CD4-positive, alpha-beta T cell (primary cell): ENCODE results near the gene TP53I13. TPM values are rescaled to one million over a fixed set of nuclear protein-coding genes. Genes with fewer than 3 reads are reported as not detected.

ENCODE experiments used
- ATAC-seq: fragments of 200-7000 bp; cut with Tn5 transposase; one replicate; pipeline ENCODE4 v1.10.0; 2022; ENCODE audit warnings: mild to moderate bottlenecking; ENCODE audit not compliant: poor library complexity
- CTCF ChIA-PET: fragments of 350-600 bp; sonication (Branson Sonifier 250); formaldehyde crosslinking; loops from one replicate; lab custom pipeline; 2021; ENCODE audit warnings: antibody characterized with exemption, inconsistent platforms; lab: Charles Lee
- POLR2A ChIA-PET: fragments of 350-600 bp; sonication (Branson Sonifier 250); formaldehyde crosslinking; loops from one replicate; lab custom pipeline; 2021; ENCODE audit warnings: antibody characterized with exemption, inconsistent platforms; lab: Charles Lee
- DNase-seq, 14 experiments: peaks; one replicate each; pipeline ENCODE4 v3.0.0-alpha.2; 2013 to 2020; ENCODE audit warnings: mixed read lengths in 2 of 14
- H3K27ac ChIP-seq, 2 donors: one replicate each; pipeline versions ENCODE4 v1.5.1 to v1.7.0; 2013; ENCODE audit warnings: low read length in 2 of 2, low read depth in 1 of 2, mild to moderate bottlenecking in 1 of 2
- H3K27me3 ChIP-seq, 2 experiments: 1 replicate in 1 of 2; 2 replicates in 1 of 2; pipeline versions ENCODE4 v1.6.1 to v1.7.0; 2013; ENCODE audit warnings: low read length in 2 of 2, control low read depth in 1 of 2, mild to moderate bottlenecking in 1 of 2, moderate library complexity in 1 of 2; ENCODE audit not compliant: insufficient read depth in 2 of 2, control insufficient read depth in 1 of 2
- H3K36me3 ChIP-seq: one replicate; pipeline ENCODE4 v1.6.1; 2013; ENCODE audit warnings: low read length, control low read depth; ENCODE audit not compliant: insufficient read depth
- H3K4me1 ChIP-seq: one replicate; pipeline ENCODE4 v1.6.1; 2013; ENCODE audit warnings: low read length, control low read depth; ENCODE audit not compliant: insufficient read depth
- H3K4me3 ChIP-seq: one replicate; pipeline ENCODE4 v1.5.1; 2013; ENCODE audit warnings: mild to moderate bottlenecking, low read length, moderate library complexity
- H3K9me3 ChIP-seq, 2 experiments: 1 replicate in 1 of 2; 2 replicates in 1 of 2; pipeline versions ENCODE4 v1.6.1 to v1.7.0; 2013; ENCODE audit warnings: low read length in 2 of 2, mild to moderate bottlenecking in 2 of 2, control low read depth in 1 of 2, moderate library complexity in 1 of 2; ENCODE audit not compliant: control insufficient read depth in 1 of 2, insufficient read depth in 1 of 2
- H3K27ac Mint-ChIP-seq: one replicate; pipeline ENCODE4 v1.8.0; 2020; ENCODE audit warnings: mixed read lengths
- H3K27me3 Mint-ChIP-seq: one replicate; pipeline ENCODE4 v1.8.0; 2021; ENCODE audit warnings: mixed read lengths
- H3K36me3 Mint-ChIP-seq: one replicate; pipeline ENCODE4 v1.8.0; 2021; ENCODE audit warnings: low read depth, mixed read lengths
- H3K4me1 Mint-ChIP-seq: one replicate; pipeline ENCODE4 v1.8.0; 2021; ENCODE audit warnings: low read depth, mixed read lengths
- H3K4me3 Mint-ChIP-seq: one replicate; pipeline ENCODE4 v1.8.0; 2020; ENCODE audit warnings: mild to moderate bottlenecking, mixed read lengths
- H3K9me3 Mint-ChIP-seq: one replicate; pipeline ENCODE4 v1.8.0; 2020; ENCODE audit warnings: mixed read lengths
- intact Hi-C, 2 experiments: fragments of 100-400 bp; cut with DNase I in 1 of 2; cut with micrococcal nuclease in 1 of 2; formaldehyde crosslinking; loops; one replicate each; pipeline versions ENCODE4 v1.15.1 to v1.9.0; 2023 to 2025; cut with DNase I, micrococcal nuclease
- total RNA-seq, 174 experiments: library from RNA in 2 of 174; stranded (reverse) in 2 of 174; gene quantifications; one replicate each; pipeline ENCODE4 v1.2.3 and lab custom pipeline; 2021 to 2026
- TF ChIP-seq, protein P1 (sequence below): fragments of 200-600 bp; IDR thresholded peaks from one replicate; pipeline ENCODE4 v1.8.0; 2022; ENCODE audit warnings: antibody characterized with exemption, mild to moderate bottlenecking

TP53I13 gene
- total RNA-seq, 2 experiments from 2014 or later: 45.8 to 47.7 TPM

- H3K27ac Mint-ChIP-seq: peak overlapping the region; percentile 60
- H3K27ac ChIP-seq: no peak overlapping the region
- no peaks in the 10 kb centered on the region for H3K9me3 ChIP-seq
- no peaks in the 10 kb centered on the region for H3K27me3 Mint-ChIP-seq
- intact Hi-C loops: loop anchor here (2.0 to 10.0 kb wide), 2 partner anchors 19 to 51 kb away; no protein-coding TSS in a partner anchor
- ChIA-PET CTCF (interaction anchor here (4.8 kb wide), 1 partner anchor 54 kb away, joined by 22 read pairs; no protein-coding TSS in a partner anchor), POLR2A (interaction anchor here (0.7 kb wide), 1 partner anchor 468 kb away, joined by 3 read pairs; no protein-coding TSS in a partner anchor)
- H3K9me3 Mint-ChIP-seq: no peaks in the 10 kb centered on the region
- peaks cover 5% of the 10 kb centered on the region for H3K36me3 Mint-ChIP-seq
- H3K36me3 ChIP-seq: peaks cover 16% of the 10 kb centered on the region
- TF ChIP-seq, protein P1, sequence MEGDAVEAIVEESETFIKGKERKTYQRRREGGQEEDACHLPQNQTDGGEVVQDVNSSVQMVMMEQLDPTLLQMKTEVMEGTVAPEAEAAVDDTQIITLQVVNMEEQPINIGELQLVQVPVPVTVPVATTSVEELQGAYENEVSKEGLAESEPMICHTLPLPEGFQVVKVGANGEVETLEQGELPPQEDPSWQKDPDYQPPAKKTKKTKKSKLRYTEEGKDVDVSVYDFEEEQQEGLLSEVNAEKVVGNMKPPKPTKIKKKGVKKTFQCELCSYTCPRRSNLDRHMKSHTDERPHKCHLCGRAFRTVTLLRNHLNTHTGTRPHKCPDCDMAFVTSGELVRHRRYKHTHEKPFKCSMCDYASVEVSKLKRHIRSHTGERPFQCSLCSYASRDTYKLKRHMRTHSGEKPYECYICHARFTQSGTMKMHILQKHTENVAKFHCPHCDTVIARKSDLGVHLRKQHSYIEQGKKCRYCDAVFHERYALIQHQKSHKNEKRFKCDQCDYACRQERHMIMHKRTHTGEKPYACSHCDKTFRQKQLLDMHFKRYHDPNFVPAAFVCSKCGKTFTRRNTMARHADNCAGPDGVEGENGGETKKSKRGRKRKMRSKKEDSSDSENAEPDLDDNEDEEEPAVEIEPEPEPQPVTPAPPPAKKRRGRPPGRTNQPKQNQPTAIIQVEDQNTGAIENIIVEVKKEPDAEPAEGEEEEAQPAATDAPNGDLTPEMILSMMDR: no peak
- peaks cover 61% of the 10 kb centered on the region for H3K4me1 ChIP-seq
- peak overlapping the region; percentile 66 for H3K4me3 Mint-ChIP-seq
- DNase-seq (peak in 3 of 14 experiments; percentile 32 to 45 (median 33)), ATAC-seq (no peak)
- no peaks in the 10 kb centered on the region for H3K27me3 ChIP-seq
- H3K4me3 ChIP-seq: no peak overlapping the region
- H3K4me1 Mint-ChIP-seq: peaks cover 24% of the 10 kb centered on the region
These were observed 4.7 kb upstream of the TP53I13 start for GRCh38 chr17:29563816-29564215.

GRCh38 chr17:29565643-29566472 is 2.6 kb upstream of the TP53I13 start:
- H3K27ac ChIP-seq: peak overlapping the region; percentile 28 to 38
- ATAC-seq (peak; percentile 25), DNase-seq (peak in 13 of 14 experiments; percentile 37 to 83 (median 60))
- H3K36me3 ChIP-seq: peaks cover 16% of the 10 kb centered on the region
- H3K4me3 ChIP-seq: peak overlapping the region; percentile 69
- Mint-ChIP-seq H3K4me1 (peaks cover 35% of the 10 kb centered on the region), H3K9me3 (no peaks in the 10 kb centered on the region), H3K27ac (peak overlapping the region; percentile 77), H3K36me3 (peaks cover 5% of the 10 kb centered on the region), H3K27me3 (no peaks in the 10 kb centered on the region), H3K4me3 (peak overlapping the region; percentile 90)
- H3K9me3 ChIP-seq: no peaks in the 10 kb centered on the region
- peaks cover 75% of the 10 kb centered on the region for H3K4me1 ChIP-seq
- intact Hi-C loops: loop anchor here (2.0 to 10.0 kb wide), 3 partner anchors 21 to 196 kb away; no protein-coding TSS in a partner anchor
- H3K27me3 ChIP-seq: no peaks in the 10 kb centered on the region
- TF ChIP-seq, protein P1: peak; percentile 25
- POLR2A ChIA-PET: interaction anchor here (0.5 to 5.2 kb wide), 9 partner anchors 22 to 272 kb away, joined by 3 to 37 read pairs (median 6); partner anchors contain the start of gene NUFIP2
- CTCF ChIA-PET: interaction anchor here (0.6 to 4.8 kb wide), 6 partner anchors 26 to 1492 kb away, joined by 3 to 22 read pairs (median 5); no protein-coding TSS in a partner anchor

DNA sequence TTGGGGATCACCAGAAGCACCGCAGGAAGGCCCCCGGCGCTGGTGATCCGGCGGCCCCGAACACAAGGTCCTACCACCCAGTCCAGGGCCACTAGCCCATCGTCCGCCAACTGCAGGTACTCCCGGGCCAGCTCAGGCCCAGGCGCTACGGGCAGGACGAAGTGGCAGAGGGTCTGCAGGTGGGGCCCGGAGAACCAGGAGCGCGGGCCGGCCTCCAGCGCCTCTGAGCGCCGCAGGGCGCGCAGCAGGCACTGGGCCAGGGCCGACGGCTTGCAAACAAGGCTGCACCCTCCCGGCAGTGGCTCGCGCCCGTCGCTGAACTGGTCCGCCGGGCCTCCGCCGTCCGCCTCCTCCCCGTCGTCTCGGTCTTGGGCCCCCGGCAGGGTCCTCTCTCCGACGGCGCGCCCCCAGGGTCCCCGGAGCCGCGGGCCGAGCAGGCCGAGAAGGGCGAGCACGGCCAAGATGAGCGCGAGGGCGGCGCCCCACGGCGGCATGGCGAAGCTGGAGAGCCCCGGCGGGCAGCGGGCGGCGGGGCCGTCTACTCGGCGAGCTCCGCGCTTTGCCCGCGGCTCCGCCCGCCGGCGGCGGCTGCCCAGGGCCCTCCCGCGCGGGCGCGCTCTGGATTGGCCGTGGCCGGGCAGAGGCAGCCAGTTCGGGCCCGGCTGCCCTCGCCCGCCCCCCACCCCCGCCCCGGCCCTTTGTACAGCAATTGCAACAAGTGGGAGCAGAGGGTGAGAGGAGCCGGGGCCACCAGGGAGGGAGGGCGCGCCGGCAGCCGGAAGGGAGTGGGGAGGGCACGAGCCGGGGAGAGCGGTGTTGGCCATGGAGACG is 1.8 kb upstream of the TP53I13 start, which contains the start of gene ABHD15:
Gene ABHD15, minus strand, starts transcription at position 565 of the 831 bp plus-strand sequence. Its CDS starts 71 bp downstream, at position 494.
- ChIA-PET CTCF (interaction anchor here (1.0 to 4.8 kb wide), 6 partner anchors 21 to 197 kb away, joined by 3 to 22 read pairs (median 5); no protein-coding TSS in a partner anchor), POLR2A (interaction anchor here (0.5 to 5.2 kb wide), 15 partner anchors 13 to 1413 kb away, joined by 3 to 37 read pairs (median 4); partner anchors contain the start of genes NUFIP2 and PHF12)
- DNase-seq: peak in 11 of 14 experiments; percentile 22 to 83 (median 54)
- Mint-ChIP-seq H3K9me3 (no peaks in the 10 kb centered on the region), H3K36me3 (peaks cover 5% of the 10 kb centered on the region), H3K27ac (peak within 1 kb of the TSS; percentile 82), H3K4me3 (peak within 1 kb of the TSS; percentile 96), H3K4me1 (peaks cover 40% of the 10 kb centered on the region), H3K27me3 (no peaks in the 10 kb centered on the region)
- peak; percentile 22 for ATAC-seq
- H3K36me3 ChIP-seq: peaks cover 12% of the 10 kb centered on the region
- peak within 1 kb of the TSS; percentile 90 for H3K4me3 ChIP-seq
- H3K27me3 ChIP-seq: no peaks in the 10 kb centered on the region
- intact Hi-C loops: loop anchor here (5.0 to 10.0 kb wide), 2 partner anchors 48 to 196 kb away; no protein-coding TSS in a partner anchor
- H3K4me1 ChIP-seq: peaks cover 70% of the 10 kb centered on the region
- TF ChIP-seq, protein P1: no peak
- peak within 1 kb of the TSS; percentile 56 to 70 for H3K27ac ChIP-seq
- H3K9me3 ChIP-seq: no peaks in the 10 kb centered on the region
